Osteocyte (in vitro differentiated cells): ENCODE measurements around the gene SKAP1. TPM values are rescaled to one million over a fixed set of nuclear protein-coding genes. Genes with fewer than 3 reads are reported as not detected.

ENCODE experiments used
- DNase-seq: peaks from one replicate; pipeline ENCODE4 v3.0.0; 2021; ENCODE audit warnings: mixed read lengths; ENCODE audit not compliant: unreplicated experiment; ENCODE audit errors: extremely low spot score
- H3K27ac Mint-ChIP-seq: one replicate; pipeline ENCODE4 v1.8.0; 2021; ENCODE audit warnings: mild to moderate bottlenecking, mixed read lengths; ENCODE audit not compliant: unreplicated experiment
- H3K27me3 Mint-ChIP-seq: one replicate; pipeline ENCODE4 v1.8.0; 2021; ENCODE audit warnings: mixed read lengths; ENCODE audit not compliant: unreplicated experiment
- H3K36me3 Mint-ChIP-seq: one replicate; pipeline ENCODE4 v1.8.0; 2021; ENCODE audit warnings: mixed read lengths; ENCODE audit not compliant: unreplicated experiment
- H3K4me1 Mint-ChIP-seq: one replicate; pipeline ENCODE4 v1.8.0; 2021; ENCODE audit warnings: mixed read lengths; ENCODE audit not compliant: unreplicated experiment
- H3K4me3 Mint-ChIP-seq: one replicate; pipeline ENCODE4 v1.8.0; 2021; ENCODE audit warnings: mild to moderate bottlenecking, moderate library complexity, mixed read lengths; ENCODE audit not compliant: unreplicated experiment
- H3K9me3 Mint-ChIP-seq: one replicate; pipeline ENCODE4 v1.8.0; 2021; ENCODE audit warnings: mixed read lengths; ENCODE audit not compliant: unreplicated experiment
- CTCF ChIP-seq: fragments of 200-600 bp; sonication (generic); IDR thresholded peaks from 2 replicates; pipeline ENCODE4 v1.5.0; 2021; ENCODE audit warnings: antibody characterized with exemption, mild to moderate bottlenecking, moderate library complexity
- total RNA-seq: library from RNA; stranded (reverse); gene quantifications from 2 replicates; pipeline ENCODE4 v1.2.1, GENCODE V29; 2021

The SKAP1 gene
- total RNA-seq, 1 donor from 2014 or later, result not detected

GRCh38 chr17:48285614-48286013 lies 144.4 kb downstream of the SKAP1 start:
- Mint-ChIP-seq H3K4me3 (no peak overlapping the region), H3K36me3 (no peaks in the 10 kb centered on the region), H3K27me3 (peaks cover 61% of the 10 kb centered on the region), H3K27ac (no peak overlapping the region), H3K9me3 (no peaks in the 10 kb centered on the region), H3K4me1 (no peaks in the 10 kb centered on the region)
- DNase-seq, result no peak
- TF ChIP-seq CTCF, result no peak

- H3K4me3 Mint-ChIP-seq, result no peak overlapping the region
- no peak overlapping the region for H3K27ac Mint-ChIP-seq
- H3K4me1 Mint-ChIP-seq, result no peaks in the 10 kb centered on the region
- no peaks in the 10 kb centered on the region for H3K9me3 Mint-ChIP-seq
- H3K36me3 Mint-ChIP-seq, result no peaks in the 10 kb centered on the region
- peaks cover 62% of the 10 kb centered on the region for H3K27me3 Mint-ChIP-seq
- no peak for TF ChIP-seq CTCF
- DNase-seq, result no peak
These were observed 146.1 kb downstream of the SKAP1 start for GRCh38 chr17:48283907-48284306.

- no peak for DNase-seq
- TF ChIP-seq CTCF, result no peak
- peaks cover 66% of the 10 kb centered on the region for H3K27me3 Mint-ChIP-seq
- H3K36me3 Mint-ChIP-seq, result no peaks in the 10 kb centered on the region
- H3K4me1 Mint-ChIP-seq, result no peaks in the 10 kb centered on the region
- H3K4me3 Mint-ChIP-seq, result no peak overlapping the region
- H3K27ac Mint-ChIP-seq, result no peak overlapping the region
- no peaks in the 10 kb centered on the region for H3K9me3 Mint-ChIP-seq
These were observed 146.6 kb downstream of the SKAP1 start for GRCh38 chr17:48283411-48283810.

- H3K4me3 Mint-ChIP-seq, result no peak overlapping the region
- DNase-seq, result no peak
- TF ChIP-seq CTCF, result no peak
- no peak overlapping the region for H3K27ac Mint-ChIP-seq
- no peaks in the 10 kb centered on the region for H3K36me3 Mint-ChIP-seq
- peaks cover 63% of the 10 kb centered on the region for H3K27me3 Mint-ChIP-seq
- H3K9me3 Mint-ChIP-seq, result no peaks in the 10 kb centered on the region
- no peaks in the 10 kb centered on the region for H3K4me1 Mint-ChIP-seq
These were observed 147.7 kb downstream of the SKAP1 start for GRCh38 chr17:48282303-48282702.

GRCh38 chr17:48278760-48279491 lies 151.1 kb downstream of the SKAP1 start:
- Mint-ChIP-seq H3K4me3 (no peak overlapping the region), H3K4me1 (no peaks in the 10 kb centered on the region), H3K27ac (no peak overlapping the region), H3K27me3 (peaks cover 59% of the 10 kb centered on the region), H3K9me3 (no peaks in the 10 kb centered on the region), H3K36me3 (no peaks in the 10 kb centered on the region)
- no peak for DNase-seq
- no peak for TF ChIP-seq CTCF
